B cell (primary cell): ENCODE measurements around the gene TRIM52. TPM values are rescaled to one million over a fixed set of nuclear protein-coding genes. Genes with fewer than 3 reads are reported as not detected.

Experiments used
- ATAC-seq: fragments of 200-7000 bp; cut with Tn5 transposase; one replicate; pipeline ENCODE4 v1.10.0; 2021; ENCODE audit warnings: low read depth, mild to moderate bottlenecking, moderate number of reproducible peaks, moderate library complexity
- CTCF ChIA-PET: fragments of 350-600 bp; sonication (Branson Sonifier 250); formaldehyde crosslinking; loops from one replicate; lab custom pipeline; 2021; ENCODE audit warnings: antibody characterized with exemption, inconsistent platforms; lab: Charles Lee
- POLR2A ChIA-PET: fragments of 350-600 bp; sonication (Branson Sonifier 250); formaldehyde crosslinking; loops from one replicate; lab custom pipeline; 2021; ENCODE audit warnings: antibody characterized with exemption; lab: Charles Lee
- DNase-seq: peaks from one replicate; pipeline ENCODE4 v3.0.0; 2013
- H2AFZ ChIP-seq: 2 replicates; pipeline ENCODE4 v1.6.1; 2012; ENCODE audit warnings: mild to moderate bottlenecking, low read depth, low read length; ENCODE audit not compliant: insufficient read depth, poor library complexity, severe bottlenecking
- H3K27ac ChIP-seq, 2 donors: 1 replicate in 1 of 2; 2 replicates in 1 of 2; pipeline ENCODE4 v1.5.1; 2012 to 2013; ENCODE audit warnings: low read length in 2 of 2, mild to moderate bottlenecking in 2 of 2, moderate library complexity in 1 of 2
- H3K27me3 ChIP-seq, 4 experiments: fragments of 200-600 bp in 1 of 4; sonication (generic) in 1 of 4; replicated peaks in 1 of 4; 1 replicate in 2 of 4; 2 replicates in 2 of 4; pipeline versions ENCODE4 v1.6.1 to v1.7.0; 2013 to 2016; ENCODE audit warnings: low read length in 3 of 4, mild to moderate bottlenecking in 2 of 4, mixed read lengths in 1 of 4, moderate library complexity in 1 of 4; ENCODE audit not compliant: insufficient read depth in 4 of 4, control insufficient read depth in 3 of 4; ENCODE audit errors: control extremely low read depth in 1 of 4
- H3K36me3 ChIP-seq, 2 experiments: replicated peaks in 1 of 2; 1 replicate in 1 of 2; 2 replicates in 1 of 2; pipeline versions ENCODE4 v1.6.1 to v1.7.1; 2013; ENCODE audit warnings: low read length in 1 of 2; ENCODE audit not compliant: insufficient read depth in 2 of 2, control insufficient read depth in 1 of 2; ENCODE audit errors: control extremely low read depth in 1 of 2, extremely low read depth in 1 of 2
- H3K4me1 ChIP-seq, 2 donors: fragments of 200-600 bp in 1 of 2; sonication (generic) in 1 of 2; 1 replicate in 1 of 2; 2 replicates in 1 of 2; pipeline versions ENCODE4 v1.5.1 to v1.6.1; 2013 to 2017; ENCODE audit warnings: low read length in 2 of 2; ENCODE audit not compliant: control insufficient read depth in 2 of 2, insufficient read depth in 2 of 2
- H3K4me2 ChIP-seq: replicated peaks from 2 replicates; pipeline ENCODE3; 2012; ENCODE audit warnings: mild to moderate bottlenecking, low read depth, low read length; ENCODE audit not compliant: poor library complexity, severe bottlenecking
- H3K4me3 ChIP-seq, 5 experiments: fragments of 200-600 bp in 1 of 5; sonication (generic) in 1 of 5; 1 replicate in 3 of 5; 2 replicates in 2 of 5; pipeline versions ENCODE4 v1.5.1 to v1.7.0; 2011 to 2016; ENCODE audit warnings: low read length in 4 of 5, mild to moderate bottlenecking in 4 of 5, low read depth in 2 of 5, control low read depth in 1 of 5, moderate library complexity in 1 of 5; ENCODE audit not compliant: insufficient read depth in 1 of 5; ENCODE audit errors: control extremely low read depth in 1 of 5, extremely low read depth in 1 of 5
- H3K79me2 ChIP-seq: fragments of 200-600 bp; sonication (generic); one replicate; pipeline ENCODE4 v1.6.0; 2016; ENCODE audit warnings: low read length; ENCODE audit not compliant: control insufficient read depth, insufficient read depth
- H3K9ac ChIP-seq: fragments of 200-600 bp; sonication (generic); 2 replicates; pipeline ENCODE4 v1.6.1; 2017; ENCODE audit warnings: mild to moderate bottlenecking, low read length, moderate library complexity
- H3K9me3 ChIP-seq, 3 donors: one replicate each; pipeline versions ENCODE4 v1.6.1 to v1.7.1; 2013; ENCODE audit warnings: low read length in 2 of 3; ENCODE audit not compliant: control insufficient read depth in 2 of 3, insufficient read depth in 1 of 3; ENCODE audit errors: control extremely low read depth in 1 of 3
- H4K20me1 ChIP-seq: 2 replicates; pipeline ENCODE4 v1.6.0; 2012; ENCODE audit warnings: mild to moderate bottlenecking, low read length; ENCODE audit not compliant: insufficient read depth, control insufficient read depth, poor library complexity, severe bottlenecking
- H3K27ac Mint-ChIP-seq: one replicate; pipeline ENCODE4 v1.8.0; 2021; ENCODE audit warnings: mixed read lengths
- H3K27me3 Mint-ChIP-seq: one replicate; pipeline ENCODE4 v1.8.0; 2021; ENCODE audit warnings: mixed read lengths
- H3K4me1 Mint-ChIP-seq: one replicate; pipeline ENCODE4 v1.8.0; 2021; ENCODE audit warnings: mixed read lengths
- H3K4me3 Mint-ChIP-seq: one replicate; pipeline ENCODE4 v1.8.0; 2021; ENCODE audit warnings: mixed read lengths
- H3K9me3 Mint-ChIP-seq: one replicate; pipeline ENCODE4 v1.8.0; 2022; ENCODE audit warnings: mixed read lengths; ENCODE audit not compliant: insufficient read depth
- CTCF ChIP-seq: fragments of 200-600 bp; IDR thresholded peaks from one replicate; pipeline ENCODE4 v1.8.0; 2022; ENCODE audit warnings: antibody characterized with exemption, mild to moderate bottlenecking
- EZH2 ChIP-seq: IDR thresholded peaks from 2 replicates; pipeline ENCODE4 v1.6.1; 2012; ENCODE audit warnings: borderline replicate concordance, low read depth, mild to moderate bottlenecking, moderate library complexity, low read length; ENCODE audit not compliant: insufficient read depth, poor library complexity, severe bottlenecking
- WGBS: methylation state at CpG from one replicate; pipeline ENCODE4 v1.1.5; 2013; ENCODE audit warnings: missing lambda C conversion rate; ENCODE audit not compliant: insufficient coverage; 5-methylcytosine and 5-hydroxymethylcytosine counted together
- intact Hi-C: fragments of 100-400 bp; cut with micrococcal nuclease; formaldehyde crosslinking; loops from one replicate; pipeline ENCODE4 v1.10.0; 2022
- polyA plus RNA-seq: library from polyadenylated mRNA; depleted of rRNA; stranded (reverse); fragments of >200 nt; gene quantifications from 2 replicates; pipeline ENCODE4 v1.2.3, GENCODE V29; 2012
- total RNA-seq, 2 donors: library from RNA; stranded (reverse); fragments of 120-200 nt in 1 of 2; gene quantifications; 1 replicate in 1 of 2; 2 replicates in 1 of 2; pipeline versions ENCODE4 v1.2.3 to v1.2.4, GENCODE V29; 2013 to 2022

TRIM52 gene
- total and polyA plus RNA-seq, 2 donors (not counting 1 experiment from before 2014, with no cell fraction given) = 29.9 to 61.3 TPM

- H3K27me3 ChIP-seq = no peaks in the 10 kb centered on the region
- H3K4me3 Mint-ChIP-seq = peak overlapping the region; percentile 94
- H3K4me2 ChIP-seq = peak overlapping the region; percentile 95
- H3K4me3 ChIP-seq = peak overlapping the region; percentile 68 to 95 (median 89)
- H3K4me1 Mint-ChIP-seq = peaks cover 59% of the 10 kb centered on the region
- H3K9me3 ChIP-seq = peaks cover 0 to 18% (median 0%) of the 10 kb centered on the region in 3 donors
- ChIA-PET CTCF (interaction anchor here (0.9 to 3.8 kb wide), 8 partner anchors 13 to 50 kb away, joined by 3 to 48 read pairs (median 8); partner anchors contain the start of gene TRIM52), POLR2A (interaction anchor here (0.8 to 3.5 kb wide), 10 partner anchors 15 to 65 kb away, joined by 3 to 74 read pairs (median 6); partner anchors contain the start of genes RACK1, TRIM52 and TRIM7)
- H3K9me3 Mint-ChIP-seq = no peaks in the 10 kb centered on the region
- no peaks in the 10 kb centered on the region for H4K20me1 ChIP-seq
- DNase-seq (no peak), ATAC-seq (no peak)
- intact Hi-C loops = loop anchor here (1.0 to 2.0 kb wide), 7 partner anchors 15 to 420 kb away; partner anchors contain the start of genes MGAT1, TRIM52 and ZFP62
- H3K27me3 Mint-ChIP-seq = no peaks in the 10 kb centered on the region
- H3K4me1 ChIP-seq = peaks cover 18 to 46% of the 10 kb centered on the region in 2 donors
- peaks cover 30% of the 10 kb centered on the region for H3K79me2 ChIP-seq
- TF ChIP-seq CTCF = peak; percentile 23
- TF ChIP-seq EZH2 = no peak
- H3K36me3 ChIP-seq = peaks cover 0 to 2% of the 10 kb centered on the region in 2 experiments
- under 1% methylated on average over 10 of the region's 18 CpGs for WGBS
- peak overlapping the region; percentile 98 for H3K27ac Mint-ChIP-seq
- peak overlapping the region; percentile 95 for H3K27ac ChIP-seq
- H2AFZ ChIP-seq = peak overlapping the region; percentile 89
- peak overlapping the region; percentile 79 for H3K9ac ChIP-seq
Observed at GRCh38 chr5:181222630-181223057, 38.3 kb downstream of the TRIM52 start.
